Measurements from ENCODE around the gene ATG13.

ATG13 gene

DNA sequence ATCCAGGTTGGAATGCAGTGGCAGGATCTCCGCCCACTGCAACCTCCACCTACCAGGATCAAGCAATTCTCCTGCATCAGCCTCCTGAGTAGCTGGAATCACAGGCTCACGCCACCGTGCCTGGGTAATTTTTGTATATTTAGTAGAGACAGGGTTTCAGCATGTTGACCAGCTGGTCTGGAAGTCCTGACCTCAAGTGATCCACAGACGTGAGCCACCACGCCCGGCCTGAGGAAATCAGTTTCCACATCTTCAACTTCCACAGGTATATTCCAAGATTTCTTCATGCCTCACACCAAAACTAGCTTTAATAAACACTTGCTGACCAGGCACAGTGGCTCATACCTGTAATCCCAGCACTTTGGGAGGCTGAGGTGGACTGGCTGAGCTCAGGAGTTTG is 8.0 kb upstream of the ATG13 start:
- FAIRE-seq = no peak

- FAIRE-seq = no peak
These were observed 5.6 kb upstream of the ATG13 start for GRCh38 chr11:46611526-46612304.

DNA sequence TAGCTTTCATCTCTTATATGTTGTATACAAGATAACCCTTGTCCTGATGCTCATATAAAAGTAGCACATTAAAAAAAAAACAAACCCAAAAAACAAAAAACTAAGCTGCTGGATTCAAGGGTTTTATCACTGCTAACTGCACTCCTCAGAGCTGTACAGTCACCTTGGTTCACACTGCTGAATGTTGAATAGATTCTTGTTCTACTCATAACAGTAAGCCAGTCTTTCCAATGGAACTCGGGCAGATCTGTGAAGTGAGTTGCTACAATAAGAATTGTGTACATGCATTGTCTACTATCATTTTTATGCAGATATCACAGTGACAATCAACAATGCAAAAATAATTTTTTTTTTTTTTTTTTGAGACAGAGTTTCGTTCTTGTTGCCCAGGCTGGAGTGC is 5.0 kb upstream of the ATG13 start:
- FAIRE-seq = no peak

DNA sequence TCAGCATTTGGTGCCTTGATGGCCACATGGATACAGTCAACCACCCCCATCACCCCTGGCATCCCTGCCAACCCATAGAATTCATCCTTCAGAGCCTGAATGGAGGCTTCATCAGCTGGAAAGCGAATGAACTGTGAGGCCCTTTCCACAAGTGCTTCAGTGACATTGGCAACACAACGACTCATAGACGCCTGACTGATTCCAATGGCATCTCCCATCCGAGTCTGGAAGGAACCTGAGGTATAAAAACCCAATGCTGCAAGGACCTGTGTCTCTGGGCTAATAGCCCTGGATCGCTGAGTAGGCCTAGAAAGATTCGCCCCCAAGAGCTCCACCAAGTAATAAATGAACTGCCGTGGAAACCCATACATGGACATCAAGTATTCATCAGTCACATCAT is 1.6 kb upstream of the ATG13 start:
- no peak for FAIRE-seq

DNA sequence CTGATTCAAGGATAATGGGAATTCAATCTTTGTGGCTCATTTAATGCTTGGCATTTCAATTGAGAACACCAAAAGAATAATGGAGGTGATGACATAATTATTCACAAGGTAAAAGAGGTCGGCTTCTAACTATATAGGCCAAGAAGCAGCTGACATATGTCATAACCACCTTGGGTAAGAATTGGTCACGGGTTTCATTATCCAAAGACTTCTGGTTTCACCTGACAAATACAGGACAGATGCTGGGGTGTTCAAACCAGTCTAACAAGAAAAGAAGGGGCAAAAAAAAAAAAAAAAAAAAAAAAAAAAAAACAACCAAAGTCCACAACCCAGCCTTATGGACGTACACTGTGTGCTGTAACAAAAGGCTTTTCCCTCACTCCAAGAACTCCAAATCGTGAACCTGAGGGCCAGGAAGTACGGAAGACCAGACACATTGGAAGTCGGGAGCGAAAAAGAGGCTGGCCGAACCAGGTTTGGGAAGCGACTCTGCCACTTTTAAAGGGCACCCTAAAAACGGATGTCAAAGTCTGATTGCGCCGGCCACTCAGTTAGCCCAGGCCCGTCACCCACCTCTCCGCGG is 711 bp upstream of the ATG13 start:
- FAIRE-seq = no peak

- no peak for FAIRE-seq
These were observed 590 bp downstream of the ATG13 start for GRCh38 chr11:46617972-46618314.

DNA sequence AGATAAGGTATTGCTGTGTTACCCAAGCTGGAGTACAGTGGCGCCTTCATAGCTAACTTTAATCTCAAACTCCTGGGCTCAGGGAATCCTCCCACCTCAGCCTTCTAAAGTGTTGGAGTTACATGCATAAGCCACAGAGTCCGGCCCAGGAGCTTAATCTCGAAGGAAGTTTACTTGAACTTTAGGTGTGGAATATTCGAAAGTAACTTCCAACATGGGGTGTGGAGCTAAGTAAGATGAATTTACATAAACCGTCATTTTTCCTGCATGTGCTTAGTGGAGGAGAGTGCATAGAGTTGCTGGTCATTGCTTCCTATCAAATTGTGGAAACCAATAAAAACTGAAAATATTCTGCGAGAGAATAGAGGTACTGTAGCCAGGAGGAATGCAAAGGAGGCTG is 1.5 kb downstream of the ATG13 start:
- FAIRE-seq = no peak

DNA sequence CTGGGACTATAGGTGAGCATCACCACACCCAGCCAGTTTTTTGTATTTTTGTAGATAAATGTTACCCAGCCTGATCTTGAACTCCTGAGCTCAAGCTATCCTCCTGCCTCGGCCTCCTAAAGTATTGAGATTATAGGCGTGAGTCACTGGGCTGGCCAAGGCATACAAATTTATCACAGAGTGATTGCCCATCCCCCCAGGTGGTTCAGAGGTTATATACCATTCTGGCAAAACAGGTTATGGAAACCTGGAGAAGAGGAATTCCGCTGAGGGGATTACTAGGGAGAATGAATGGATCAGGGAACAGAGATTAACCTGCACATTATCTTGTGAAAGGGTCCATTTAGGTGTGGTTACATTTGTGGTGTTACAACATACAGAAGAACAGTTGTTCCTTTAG is 8.1 kb downstream of the ATG13 start:
- no peak for FAIRE-seq

- FAIRE-seq = no peak
These were observed 11.6 kb downstream of the ATG13 start for GRCh38 chr11:46628961-46629360.

DNA sequence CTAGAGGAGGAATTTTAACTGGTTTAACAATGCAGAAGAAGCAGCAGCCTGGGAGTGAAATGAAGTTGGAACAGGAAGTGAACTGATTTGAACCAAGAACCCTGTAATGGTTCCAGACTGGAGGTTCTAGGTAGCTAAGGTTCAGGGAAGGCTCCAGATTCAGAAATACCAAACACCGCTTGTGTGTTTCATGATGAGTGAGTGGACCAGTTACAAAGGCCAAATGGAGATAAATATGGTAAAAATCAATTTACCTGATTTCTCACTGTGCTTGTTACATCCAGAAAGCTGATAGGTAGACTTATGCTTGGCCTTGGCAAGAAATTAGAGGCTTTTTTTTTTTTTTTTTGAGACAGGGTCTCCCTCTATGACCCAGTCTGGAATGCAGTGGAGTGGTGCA is 12.9 kb downstream of the ATG13 start:
- no peak for FAIRE-seq

DNA sequence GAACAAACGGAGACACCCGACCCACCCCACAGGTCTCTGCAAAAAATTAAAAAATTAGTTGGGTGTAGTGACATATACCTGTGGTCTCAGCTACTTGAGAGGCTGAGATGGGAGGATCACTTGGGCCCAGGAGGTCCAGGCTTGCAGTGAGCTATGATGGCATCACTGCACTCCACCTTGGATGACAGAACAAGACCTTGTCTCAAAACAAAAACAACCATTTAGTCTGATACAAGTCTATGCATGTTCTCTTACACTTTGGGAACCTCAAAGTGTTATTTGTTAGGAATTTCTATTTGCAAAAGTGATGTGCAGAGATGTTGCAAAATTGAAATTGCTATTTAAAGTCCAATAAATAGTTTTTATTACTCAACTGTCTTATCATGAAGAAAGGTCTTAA is 14.3 kb downstream of the ATG13 start:
- no peak for FAIRE-seq

DNA sequence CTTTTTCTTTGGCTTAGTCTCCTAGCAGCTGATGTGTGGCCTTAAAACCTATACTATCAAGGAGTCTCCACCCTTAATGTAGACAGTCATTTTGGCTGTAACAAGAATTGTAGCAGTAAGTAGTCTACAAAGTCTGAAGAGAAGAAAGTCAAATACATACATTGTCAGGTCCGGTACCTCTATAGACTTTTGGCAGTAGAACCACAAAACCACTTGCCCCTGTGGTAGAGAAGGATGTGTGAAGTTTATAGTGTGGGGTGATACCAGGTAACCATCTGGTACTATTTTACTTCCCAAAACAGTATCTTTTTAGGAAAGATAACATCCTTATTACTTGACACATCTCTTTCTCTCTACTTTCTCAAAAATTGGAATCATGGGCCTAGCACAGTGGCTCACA is 15.1 kb downstream of the ATG13 start:
- no peak for FAIRE-seq

GRCh38 chr11:46633291-46634217 is 16.2 kb downstream of the ATG13 start:
- FAIRE-seq = no peak

- no peak for FAIRE-seq
These were observed 18.3 kb downstream of the ATG13 start for GRCh38 chr11:46635557-46636139.

GRCh38 chr11:46637546-46637945 is 20.2 kb downstream of the ATG13 start:
- FAIRE-seq = no peak

GRCh38 chr11:46639197-46639839 is 22.0 kb downstream of the ATG13 start:
- FAIRE-seq = no peak

GRCh38 chr11:46640036-46640788 is 22.9 kb downstream of the ATG13 start:
- FAIRE-seq = no peak

DNA sequence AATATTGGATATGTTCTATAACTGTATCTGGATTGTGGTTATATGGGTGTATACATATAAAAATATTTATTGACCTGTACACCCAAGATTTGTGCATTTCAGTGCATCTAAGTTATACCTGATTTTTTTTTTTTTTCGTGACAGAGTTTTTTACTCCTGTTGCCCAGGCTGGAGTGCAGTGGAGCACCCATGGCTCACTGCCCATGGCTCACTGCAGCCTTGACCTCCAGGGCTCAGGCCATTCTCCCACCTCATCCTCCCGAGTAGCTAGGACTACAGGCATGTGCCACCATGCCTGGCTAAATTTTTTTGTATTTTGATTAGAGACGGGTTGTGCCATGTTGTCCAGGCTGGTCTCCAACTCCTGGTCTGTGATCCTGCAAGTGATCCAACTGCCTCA is 24.3 kb downstream of the ATG13 start:
- no peak for FAIRE-seq

DNA sequence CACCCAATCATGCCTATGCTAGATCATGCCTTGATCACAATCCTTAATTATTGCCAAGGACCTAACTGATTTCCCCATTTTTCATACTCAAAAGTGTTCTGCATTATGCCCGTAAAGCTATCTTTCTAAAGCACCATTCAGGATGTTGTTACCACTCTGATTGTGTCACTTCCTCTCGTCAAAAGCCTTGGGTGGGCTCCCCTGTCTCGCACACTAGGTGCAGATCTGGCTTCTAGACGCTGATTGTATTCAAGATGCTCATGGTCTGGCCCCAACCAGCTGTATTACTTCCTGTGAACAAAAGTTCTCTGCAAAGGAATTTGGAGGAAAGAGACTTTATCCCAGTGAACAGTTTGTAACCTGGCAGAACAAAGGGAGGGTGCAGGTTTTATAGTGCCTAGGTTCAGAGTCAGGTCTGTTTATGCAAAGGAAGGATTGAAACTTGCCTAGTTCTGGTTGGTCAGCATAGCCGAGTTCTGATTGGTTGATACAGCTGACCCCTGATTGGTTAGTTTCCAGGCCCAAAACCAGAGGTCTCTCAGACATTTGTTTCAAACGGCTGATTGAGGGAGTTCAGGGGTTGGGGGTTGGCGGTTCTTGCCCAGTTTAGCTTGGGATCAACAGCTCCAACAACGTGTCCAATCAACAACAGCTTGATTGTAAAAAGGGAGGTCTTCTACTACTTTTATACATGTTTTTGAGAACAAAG is 25.4 kb downstream of the ATG13 start:
- no peak for FAIRE-seq

- no peak for FAIRE-seq
These were observed 26.2 kb downstream of the ATG13 start for GRCh38 chr11:46643531-46643930.

DNA sequence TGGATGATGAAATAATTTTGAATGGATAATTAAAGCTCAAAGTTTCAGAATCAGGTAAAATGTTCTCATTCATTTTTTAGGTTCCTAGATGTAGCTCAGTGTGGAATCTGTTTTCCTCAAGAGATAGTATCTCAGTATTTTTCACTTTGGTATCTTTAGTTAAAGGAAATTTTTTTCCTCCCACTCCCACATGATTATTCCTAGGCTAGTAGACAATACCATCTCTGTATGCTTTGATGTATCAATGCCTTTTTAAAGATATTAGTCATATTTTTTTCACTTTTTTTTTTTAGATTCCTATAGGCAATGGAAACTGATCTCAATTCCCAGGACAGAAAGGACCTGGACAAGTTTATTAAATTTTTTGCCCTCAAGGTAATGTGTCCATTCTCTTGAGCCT is 26.6 kb downstream of the ATG13 start:
- FAIRE-seq = no peak

All from G401.6 (cell line).